ENCODE measurements around the gene PRKG2. TPM values are rescaled to one million over a fixed set of nuclear protein-coding genes. Genes with fewer than 3 reads are reported as not detected.

Gene PRKG2
- total RNA-seq, 4 donors from 2014 or later, result 13.2 to 49.5 (median 34.1) TPM

- no peak for DNase-seq
- Histone ChIP-seq H3K4me1 (no peaks in the 10 kb centered on the region), H3K9me3 (no peaks in the 10 kb centered on the region), H3K4me3 (no peak overlapping the region), H3K36me3 (no peaks in the 10 kb centered on the region), H3K27ac (no peak overlapping the region), H3K27me3 (no peaks in the 10 kb centered on the region)
- no peak for TF ChIP-seq POLR2A (IDR thresholded peaks at IDR 0.05)
- no peak for TF ChIP-seq CTCF (IDR thresholded peaks at IDR 0.05)
These were observed 68.6 kb downstream of the PRKG2 start for GRCh38 chr4:81146466-81146865.

GRCh38 chr4:81143183-81143582 is 71.8 kb downstream of the PRKG2 start:
- no peak overlapping the region for H3K4me3 ChIP-seq
- H3K27me3 ChIP-seq, result no peaks in the 10 kb centered on the region
- H3K4me1 ChIP-seq, result no peaks in the 10 kb centered on the region
- no peak for TF ChIP-seq CTCF (IDR thresholded peaks at IDR 0.05)
- TF ChIP-seq POLR2A (IDR thresholded peaks at IDR 0.05), result no peak
- peak overlapping the region in 1 of 4 donors; percentile 4 for H3K27ac ChIP-seq
- H3K36me3 ChIP-seq, result no peaks in the 10 kb centered on the region
- no peaks in the 10 kb centered on the region for H3K9me3 ChIP-seq
- DNase-seq, result no peak

- Histone ChIP-seq H3K27ac (peak overlapping the region in 1 of 4 donors; percentile 4), H3K9me3 (no peaks in the 10 kb centered on the region), H3K4me1 (no peaks in the 10 kb centered on the region), H3K4me3 (no peak overlapping the region), H3K27me3 (no peaks in the 10 kb centered on the region), H3K36me3 (no peaks in the 10 kb centered on the region)
- DNase-seq, result peak in 1 of 3 donors; percentile 62
- TF ChIP-seq CTCF (IDR thresholded peaks at IDR 0.05), result no peak
- TF ChIP-seq POLR2A (IDR thresholded peaks at IDR 0.05), result no peak
These were observed 72.3 kb downstream of the PRKG2 start for GRCh38 chr4:81142744-81143143.

GRCh38 chr4:81137894-81138293 is 77.1 kb downstream of the PRKG2 start:
- TF ChIP-seq CTCF (IDR thresholded peaks at IDR 0.05), result no peak
- TF ChIP-seq POLR2A (IDR thresholded peaks at IDR 0.05), result no peak
- DNase-seq, result no peak
- H3K36me3 ChIP-seq, result peaks cover 0 to 10% (median 0%) of the 10 kb centered on the region in 3 donors

DNA sequence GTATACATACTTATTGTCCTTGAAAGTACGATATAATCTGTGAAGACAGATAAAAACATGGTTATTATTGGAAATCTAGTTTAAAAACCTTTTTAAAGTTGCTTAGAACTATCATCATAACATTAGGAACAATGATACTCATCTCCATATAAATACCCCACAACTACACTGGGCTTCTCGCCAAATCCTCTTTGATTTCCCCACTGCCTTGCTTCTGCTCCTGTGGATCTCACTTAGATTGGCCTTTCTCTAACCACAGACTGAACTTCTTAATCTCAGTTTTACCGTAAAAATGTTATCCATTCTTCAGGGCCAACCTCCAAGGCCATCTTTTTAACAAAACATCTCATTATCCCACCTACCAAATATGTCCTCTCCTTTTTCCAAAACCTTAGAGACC is 77.6 kb downstream of the PRKG2 start:
- Histone ChIP-seq H3K27ac (no peak overlapping the region), H3K4me3 (no peak overlapping the region)
- TF ChIP-seq POLR2A (IDR thresholded peaks at IDR 0.05) (no peak), CTCF (IDR thresholded peaks at IDR 0.05) (no peak)

More at GRCh38 chr4:81137894-81138293, 77.1 kb downstream of the PRKG2 start:
- Histone ChIP-seq H3K27ac (no peak overlapping the region), H3K4me3 (no peak overlapping the region), H3K9me3 (no peaks in the 10 kb centered on the region), H3K4me1 (no peaks in the 10 kb centered on the region), H3K27me3 (no peaks in the 10 kb centered on the region)

More for the DNA sequence above, 77.6 kb downstream of the PRKG2 start:
- H3K9me3 ChIP-seq, result no peaks in the 10 kb centered on the region
- H3K36me3 ChIP-seq, result peaks cover 0 to 10% (median 0%) of the 10 kb centered on the region in 3 donors
- no peak for DNase-seq
- H3K27me3 ChIP-seq, result no peaks in the 10 kb centered on the region
- H3K4me1 ChIP-seq, result no peaks in the 10 kb centered on the region
